ENCODE measurements around the gene INTS3.

Gene INTS3

DNA sequence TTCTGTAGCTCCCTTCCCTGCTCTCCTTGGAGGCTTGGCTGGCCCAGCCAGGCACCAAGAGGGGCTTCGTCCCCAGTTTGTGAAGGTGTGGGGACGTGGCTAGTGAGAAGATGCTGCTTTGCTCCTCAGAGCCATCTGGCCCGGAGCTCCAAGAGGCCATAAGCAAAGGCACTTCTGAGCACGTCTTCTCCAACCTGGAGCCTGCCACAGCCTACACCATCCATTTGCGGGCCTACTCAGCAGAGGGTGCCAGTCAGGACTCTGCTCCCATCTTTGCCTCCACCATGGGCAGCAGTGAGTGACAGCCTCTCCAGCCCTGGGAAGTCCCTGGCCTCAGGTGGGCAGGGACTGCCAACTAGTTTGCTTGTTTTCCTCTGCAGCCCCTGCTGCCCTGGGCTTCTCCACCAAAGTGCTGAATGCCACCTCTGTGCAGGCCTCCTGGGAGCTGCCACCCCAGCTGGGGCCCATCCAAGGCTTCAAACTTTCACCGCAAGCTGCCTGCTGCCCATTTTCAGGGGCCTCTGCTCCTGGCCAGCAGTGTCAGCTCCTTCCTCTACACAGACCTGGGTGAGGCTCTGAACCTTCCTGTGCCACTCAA, 73.3 kb downstream of the INTS3 start:
- TF ChIP-seq, protein P1, sequence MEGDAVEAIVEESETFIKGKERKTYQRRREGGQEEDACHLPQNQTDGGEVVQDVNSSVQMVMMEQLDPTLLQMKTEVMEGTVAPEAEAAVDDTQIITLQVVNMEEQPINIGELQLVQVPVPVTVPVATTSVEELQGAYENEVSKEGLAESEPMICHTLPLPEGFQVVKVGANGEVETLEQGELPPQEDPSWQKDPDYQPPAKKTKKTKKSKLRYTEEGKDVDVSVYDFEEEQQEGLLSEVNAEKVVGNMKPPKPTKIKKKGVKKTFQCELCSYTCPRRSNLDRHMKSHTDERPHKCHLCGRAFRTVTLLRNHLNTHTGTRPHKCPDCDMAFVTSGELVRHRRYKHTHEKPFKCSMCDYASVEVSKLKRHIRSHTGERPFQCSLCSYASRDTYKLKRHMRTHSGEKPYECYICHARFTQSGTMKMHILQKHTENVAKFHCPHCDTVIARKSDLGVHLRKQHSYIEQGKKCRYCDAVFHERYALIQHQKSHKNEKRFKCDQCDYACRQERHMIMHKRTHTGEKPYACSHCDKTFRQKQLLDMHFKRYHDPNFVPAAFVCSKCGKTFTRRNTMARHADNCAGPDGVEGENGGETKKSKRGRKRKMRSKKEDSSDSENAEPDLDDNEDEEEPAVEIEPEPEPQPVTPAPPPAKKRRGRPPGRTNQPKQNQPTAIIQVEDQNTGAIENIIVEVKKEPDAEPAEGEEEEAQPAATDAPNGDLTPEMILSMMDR (IDR thresholded peaks at IDR 0.05; ENCODE audit: low read depth, low read length): no peak
- no peak for DNase-seq (ENCODE audit: extremely low read depth, low read depth)

DNA sequence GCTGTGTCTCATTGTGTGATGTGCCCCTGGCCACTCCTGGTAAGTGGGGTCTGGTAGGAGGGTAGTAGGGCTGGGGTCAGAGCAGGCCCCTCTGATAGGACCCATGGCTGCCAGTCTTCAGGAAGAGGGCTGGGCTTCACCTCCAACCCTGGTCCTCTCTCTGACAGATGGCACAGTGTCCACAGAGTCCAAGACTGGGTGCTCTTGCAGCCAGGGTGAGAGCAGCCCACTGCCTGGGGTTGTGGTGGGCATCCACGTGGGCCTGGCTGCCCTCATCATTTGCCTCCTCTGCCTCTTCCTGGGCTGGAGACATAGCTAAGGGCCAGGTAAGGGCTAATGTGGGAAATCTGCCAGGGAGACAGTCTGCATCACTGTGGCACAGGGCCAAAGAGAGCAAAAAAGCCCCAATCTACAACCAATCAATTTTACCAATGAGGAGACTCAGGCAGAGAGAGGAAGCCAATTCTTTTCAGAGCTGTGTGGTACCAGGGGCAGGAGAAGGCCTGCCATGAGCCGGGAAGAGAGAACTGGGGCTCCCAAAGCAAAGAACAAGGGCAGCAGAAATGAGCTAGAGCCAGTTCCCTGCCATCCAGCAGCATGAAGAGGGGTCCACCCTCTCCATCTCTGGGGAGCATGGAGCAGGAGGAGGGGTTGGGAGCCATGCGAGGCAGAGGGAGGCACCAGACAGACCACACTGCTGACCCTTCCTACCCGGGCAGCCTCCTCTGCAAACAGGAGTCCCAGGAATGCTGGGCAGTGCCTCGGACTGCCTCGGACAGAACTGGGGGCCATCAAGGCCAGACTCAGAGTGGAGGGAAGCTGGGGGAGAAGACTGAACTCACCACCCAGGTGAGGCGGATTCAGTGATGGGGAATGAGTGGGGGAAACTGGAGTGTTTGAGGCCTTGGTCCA, 74.2 kb downstream of the INTS3 start:
- DNase-seq (ENCODE audit: extremely low read depth, low read depth): no peak
- TF ChIP-seq, protein P1 (IDR thresholded peaks at IDR 0.05; ENCODE audit: low read depth, low read length): no peak

DNA sequence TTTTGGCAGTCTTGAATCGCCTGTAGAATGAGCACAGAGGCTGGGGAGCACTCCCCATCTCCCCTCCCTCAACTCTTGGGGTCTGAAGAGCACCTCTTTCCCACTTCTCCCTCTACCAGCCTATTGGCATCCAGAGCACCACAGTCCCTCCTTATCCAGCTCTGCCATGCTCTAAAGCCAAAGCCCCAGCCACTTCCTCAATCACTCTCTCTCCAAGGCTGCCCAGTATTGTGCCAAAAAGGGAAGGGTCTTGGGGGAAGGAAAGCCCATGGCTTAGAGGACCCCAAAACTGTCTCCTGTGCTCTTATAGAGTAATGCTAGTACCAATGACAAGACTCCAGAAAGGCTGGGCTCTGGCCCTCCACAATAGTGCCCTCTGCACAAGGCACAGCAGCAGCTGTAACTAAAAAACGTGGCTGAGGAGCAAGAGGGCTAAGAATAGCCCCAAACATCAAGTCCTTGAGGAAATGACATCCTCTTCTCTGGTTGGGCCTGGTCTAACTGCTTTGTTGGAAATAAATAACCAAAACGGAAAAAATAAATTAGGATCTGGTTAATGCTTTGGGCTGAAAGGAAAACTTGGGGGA, 75.7 kb downstream of the INTS3 start:
- no peak for DNase-seq (ENCODE audit: extremely low read depth, low read depth)
- TF ChIP-seq, protein P1 (IDR thresholded peaks at IDR 0.05; ENCODE audit: low read depth, low read length): no peak

DNA sequence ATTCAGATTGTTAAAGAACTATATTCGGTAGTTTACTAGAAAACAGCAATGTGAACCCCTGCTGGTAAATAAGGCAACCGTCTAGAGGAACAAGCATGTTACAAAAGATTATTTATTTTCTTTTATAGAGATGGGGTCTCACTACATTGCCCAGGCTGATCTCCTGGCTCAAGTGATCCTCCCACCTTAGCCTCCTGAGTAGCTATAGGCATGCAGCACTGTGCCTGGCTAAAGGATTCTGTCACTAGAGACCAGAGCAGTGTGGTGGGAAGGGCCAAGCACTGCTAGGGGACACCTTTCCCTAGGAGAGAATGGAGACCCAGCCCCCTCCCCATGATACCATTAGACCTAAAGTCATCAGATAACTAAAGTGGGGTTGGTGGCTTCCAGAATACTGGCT, 76.3 kb downstream of the INTS3 start:
- TF ChIP-seq, protein P1 (IDR thresholded peaks at IDR 0.05; ENCODE audit: low read depth, low read length): no peak
- no peak for DNase-seq (ENCODE audit: extremely low read depth, low read depth)

DNA sequence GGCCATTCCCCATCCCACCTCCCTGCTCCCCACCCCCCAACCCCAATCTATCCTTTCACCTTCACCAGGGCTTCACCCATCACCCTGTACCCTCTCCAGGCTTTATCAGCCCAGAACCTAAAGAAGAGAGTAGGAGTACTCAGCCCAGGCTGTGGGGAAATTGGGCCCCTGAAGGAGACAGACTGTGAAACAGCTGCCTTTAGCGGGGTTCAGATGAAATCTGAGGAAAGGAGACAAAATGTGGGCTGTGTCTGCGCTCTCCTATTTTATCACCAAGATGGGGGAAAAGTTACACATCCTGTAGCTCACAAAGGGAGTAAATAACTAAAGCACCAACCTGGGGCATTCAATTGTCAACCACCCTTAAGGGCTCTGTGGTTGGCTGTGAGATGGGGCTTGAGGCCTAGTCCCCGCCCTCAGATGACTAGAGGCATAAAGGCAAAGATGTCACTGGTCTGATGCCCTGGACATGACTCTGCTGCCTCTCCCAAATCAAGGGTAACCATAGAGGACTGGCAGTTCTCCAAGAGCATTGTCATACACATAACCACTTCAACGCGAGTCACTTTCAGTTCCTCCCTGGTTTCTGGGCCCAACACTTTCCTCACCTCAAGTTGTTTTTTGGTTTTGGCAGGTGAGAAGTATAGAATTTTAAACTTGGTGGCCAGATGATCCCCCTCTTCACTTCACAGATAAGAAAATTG, 77.3 kb downstream of the INTS3 start:
- peak; percentile 45 for DNase-seq (ENCODE audit: extremely low read depth, low read depth)
- TF ChIP-seq, protein P1 (IDR thresholded peaks at IDR 0.05; ENCODE audit: low read depth, low read length): no peak

DNA sequence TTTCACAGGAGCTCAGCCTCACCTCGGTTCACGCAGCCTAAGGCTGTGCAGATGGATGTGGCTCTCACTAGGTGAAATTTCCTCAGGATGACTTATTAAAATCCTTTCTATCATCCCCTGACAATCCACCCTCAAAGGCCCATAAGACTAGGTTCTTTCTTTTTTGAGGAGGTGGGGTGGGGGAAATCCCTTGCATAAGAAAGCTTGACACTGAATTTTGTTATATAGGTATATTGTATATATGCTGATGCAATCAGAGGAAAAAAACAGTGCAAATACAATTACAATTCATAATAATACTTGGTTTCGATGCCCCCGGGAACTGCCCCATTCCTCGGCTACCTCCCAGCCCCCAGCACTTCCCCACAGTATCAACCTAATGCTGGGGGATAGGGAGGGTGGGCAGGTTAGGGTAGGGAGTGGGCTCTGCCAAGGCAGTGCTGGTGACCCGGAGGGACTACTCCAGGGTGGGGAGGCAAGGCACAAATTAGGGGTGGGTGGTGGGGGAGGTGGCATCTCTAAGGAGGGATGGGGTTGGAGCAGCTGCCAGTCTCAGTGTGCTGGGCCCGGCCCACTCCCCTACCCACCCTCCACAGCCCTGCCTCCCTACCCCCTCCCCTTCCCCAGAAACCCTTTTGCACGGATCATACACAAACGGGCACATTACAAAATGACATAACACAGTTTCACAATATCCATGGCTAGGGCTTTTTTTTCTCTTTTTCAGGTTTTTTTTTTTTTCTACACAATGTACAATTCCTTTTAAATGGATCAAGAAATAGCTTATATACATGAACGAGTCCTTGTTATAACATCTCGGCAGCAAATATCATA, 78.3 kb downstream of the INTS3 start:
- DNase-seq (ENCODE audit: extremely low read depth, low read depth): no peak
- TF ChIP-seq, protein P1 (IDR thresholded peaks at IDR 0.05; ENCODE audit: low read depth, low read length): no peak

All from AG09319 (cell line).